OCI-LY7 (cell line): ENCODE results near the gene ADGRD2. TPM values are rescaled to one million over a fixed set of nuclear protein-coding genes. Genes with fewer than 3 reads are reported as not detected.

ENCODE experiments used
- BruUV-seq: library from RNA; stranded (reverse); fragments of 400-500 nt; replicated peaks from 2 replicates; lab custom pipeline; 2021; lab: Mats Ljungman, UMichigan
- CTCF ChIA-PET: fragments of 300-600 bp; sonication (Branson Sonifier 250); formaldehyde crosslinking; loops from one replicate; lab custom pipeline; 2022; ENCODE audit warnings: antibody characterized with exemption; ENCODE audit not compliant: unreplicated experiment; lab: Charles Lee
- POLR2A ChIA-PET: fragments of 300-600 bp; sonication (Branson Sonifier 250); formaldehyde crosslinking; loops from one replicate; lab custom pipeline; 2022; ENCODE audit warnings: antibody characterized with exemption; lab: Charles Lee
- DNase-seq: peaks from one replicate; pipeline ENCODE4 v3.0.0-alpha.2; 2015; ENCODE audit warnings: low spot score
- H2AFZ ChIP-seq: fragments of 200-600 bp; sonication (generic), shearing (Covaris generic); 2 replicates; pipeline ENCODE4 v1.6.1; 2014; ENCODE audit warnings: mild to moderate bottlenecking, antibody characterized with exemption, low read length, moderate library complexity
- H3K27ac ChIP-seq: fragments of 200-600 bp; sonication (generic); 2 replicates; pipeline ENCODE4 v1.5.1; 2014; ENCODE audit warnings: mixed run types, low read depth, mild to moderate bottlenecking, moderate library complexity, low read length, inconsistent platforms; ENCODE audit not compliant: poor library complexity, severe bottlenecking
- H3K36me3 ChIP-seq: fragments of 200-600 bp; sonication (generic); 2 replicates; pipeline ENCODE4 v1.6.1; 2014; ENCODE audit warnings: mild to moderate bottlenecking, antibody characterized with exemption, low read length, moderate library complexity, mixed read lengths; ENCODE audit not compliant: insufficient read depth
- H3K4me1 ChIP-seq: fragments of 200-600 bp; sonication (generic); 2 replicates; pipeline ENCODE4 v1.5.1; 2014; ENCODE audit warnings: mild to moderate bottlenecking, low read length; ENCODE audit not compliant: insufficient read depth, poor library complexity, severe bottlenecking
- H3K4me2 ChIP-seq: fragments of 200-600 bp; sonication (generic); 2 replicates; pipeline ENCODE4 v1.6.1; 2014; ENCODE audit warnings: mild to moderate bottlenecking, low read length
- H3K4me3 ChIP-seq: fragments of 200-600 bp; sonication (generic); 2 replicates; pipeline ENCODE4 v1.5.1; 2014; ENCODE audit warnings: mild to moderate bottlenecking, low read depth, low read length; ENCODE audit not compliant: poor library complexity, severe bottlenecking
- H3K79me2 ChIP-seq: fragments of 200-600 bp; sonication (generic); 2 replicates; pipeline ENCODE4 v1.6.1; 2016; ENCODE audit warnings: low read depth, mild to moderate bottlenecking, low read length, moderate library complexity, mixed read lengths; ENCODE audit not compliant: insufficient read depth
- H3K9me2 ChIP-seq: fragments of 200-600 bp; sonication (generic); 2 replicates; pipeline ENCODE4 v1.6.1; 2016; ENCODE audit warnings: mild to moderate bottlenecking, low read length, mixed read lengths; ENCODE audit not compliant: insufficient read depth
- H3K9me3 ChIP-seq: fragments of 200-600 bp; sonication (generic); 2 replicates; pipeline ENCODE4 v1.6.1; 2014; ENCODE audit warnings: mild to moderate bottlenecking, mixed run types, low read length, mixed read lengths
- H4K20me1 ChIP-seq: fragments of 200-600 bp; sonication (generic); 2 replicates; pipeline ENCODE4 v1.6.1; 2014; ENCODE audit warnings: mild to moderate bottlenecking, antibody characterized with exemption, low read length, moderate library complexity, mixed read lengths; ENCODE audit not compliant: insufficient read depth
- CTCF ChIP-seq: fragments of 200-600 bp; sonication (generic); conservative IDR thresholded peaks from 2 replicates; pipeline ENCODE4 v1.5.1; 2014; ENCODE audit warnings: mild to moderate bottlenecking, antibody characterized with exemption, low read length, moderate library complexity, mixed read lengths
- EZH2phosphoT487 ChIP-seq: fragments of 200-600 bp; sonication (generic); IDR thresholded peaks from 2 replicates; pipeline ENCODE4 v1.6.1; 2018; ENCODE audit warnings: low read depth, borderline replicate concordance, mild to moderate bottlenecking, mixed run types, antibody characterized with exemption, low read length, moderate library complexity, mixed read lengths
- intact Hi-C: fragments of 100-400 bp; cut with micrococcal nuclease; formaldehyde crosslinking; loops from one replicate; pipeline ENCODE4 v1.10.0; 2022; ENCODE audit not compliant: unreplicated experiment
- total RNA-seq, 2 experiments: library from RNA; depleted of rRNA in 1 of 2; stranded (reverse); fragments of >200 nt in 1 of 2; shearing (Covaris generic) in 1 of 2; gene quantifications; 2 replicates each; pipeline ENCODE4 v1.2.3, GENCODE V29; 2014 to 2022

ADGRD2 gene
- total RNA-seq, 2 experiments from 2014 or later = not detected

GRCh38 chr9:124506931-124507879 lies 57.0 kb downstream of the ADGRD2 start, which contains the start of gene NR5A1:
Gene NR5A1, minus strand, starts transcription at chr9:124507399. Its CDS starts 4,004 bp downstream, at chr9:124503395.
- Histone ChIP-seq H2AFZ (no peak within 1 kb of the TSS), H3K4me3 (no peak within 1 kb of the TSS), H3K4me1 (no peaks in the 10 kb centered on the region), H3K27ac (no peak within 1 kb of the TSS), H3K4me2 (no peak within 1 kb of the TSS), H4K20me1 (no peaks in the 10 kb centered on the region), H3K9me3 (no peaks in the 10 kb centered on the region), H3K79me2 (no peaks in the 10 kb centered on the region), H3K9me2 (no peaks in the 10 kb centered on the region), H3K36me3 (no peaks in the 10 kb centered on the region)
- ChIA-PET POLR2A (no interaction called here), CTCF (no interaction called here)
- intact Hi-C loops = no loop called here
- no peak for TF ChIP-seq EZH2phosphoT487
- TF ChIP-seq CTCF = no peak
- BruUV-seq = no TSS peak
- DNase-seq = no peak

DNA sequence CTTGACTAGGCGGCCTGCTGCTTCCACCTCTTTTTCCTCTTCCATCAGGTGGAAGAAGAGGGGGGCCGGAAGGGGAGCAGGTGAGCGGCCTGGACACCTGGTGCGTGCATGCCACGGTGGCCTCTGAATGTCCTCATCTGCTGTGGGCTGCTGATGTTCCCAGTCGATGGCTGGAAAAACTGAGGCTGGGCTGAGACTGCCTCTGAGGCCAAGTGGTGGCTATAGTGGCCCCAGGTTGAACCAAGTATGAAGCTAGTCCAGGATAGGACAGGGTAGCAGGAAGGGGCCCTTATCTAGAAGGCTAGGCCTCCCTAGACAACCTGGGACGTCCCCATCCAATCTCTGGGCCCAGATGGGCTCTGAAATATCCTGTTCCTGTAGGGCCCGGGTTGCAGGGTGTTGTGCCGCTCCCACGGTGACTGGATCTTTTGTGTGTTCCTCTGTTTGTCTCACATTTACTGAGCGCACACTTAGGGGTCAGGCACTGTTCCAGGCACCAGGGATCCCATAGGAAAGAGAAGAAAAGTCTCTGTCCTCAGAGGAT lies 57.7 kb downstream of the ADGRD2 start:
- no peak overlapping the region for H3K27ac ChIP-seq
- intact Hi-C loops = no loop called here
- no peak for DNase-seq
- no peaks in the 10 kb centered on the region for H3K9me2 ChIP-seq
- no peaks in the 10 kb centered on the region for H3K9me3 ChIP-seq
- TF ChIP-seq EZH2phosphoT487 (no peak), CTCF (no peak)
- no peak overlapping the region for H3K4me3 ChIP-seq
- no peak overlapping the region for H2AFZ ChIP-seq
- no TSS peak for BruUV-seq
- no peaks in the 10 kb centered on the region for H4K20me1 ChIP-seq
- no peaks in the 10 kb centered on the region for H3K36me3 ChIP-seq
- no peaks in the 10 kb centered on the region for H3K4me1 ChIP-seq
- ChIA-PET CTCF (no interaction called here), POLR2A (no interaction called here)
- no peak overlapping the region for H3K4me2 ChIP-seq
- H3K79me2 ChIP-seq = no peaks in the 10 kb centered on the region
